GM20000 (cell line): ENCODE results near the gene RHOB.
"Not testable (repeated sequence)": the region's sequence is repeated elsewhere in the genome, so short reads cannot be mapped to it uniquely, and the experiment has no call there.

Experiments used
- DNase-seq: peaks from one replicate; pipeline ENCODE4 v3.0.0; 2012; ENCODE audit warnings: low spot score
- CTCF ChIP-seq: IDR thresholded peaks from 2 replicates; pipeline ENCODE4 v1.5.1; 2012; ENCODE audit warnings: mild to moderate bottlenecking, control low read depth; ENCODE audit errors: extremely low read depth, missing control alignments

Gene RHOB

GRCh38 chr2:20453087-20453486, 6.2 kb downstream of the RHOB start:
- TF ChIP-seq CTCF, result no peak
- no peak for DNase-seq

- no peak for DNase-seq
- no peak for TF ChIP-seq CTCF
Measured at GRCh38 chr2:20454036-20454981, 7.4 kb downstream of the RHOB start.

- TF ChIP-seq CTCF, result no peak
- DNase-seq, result no peak
Measured at GRCh38 chr2:20455076-20455587, 8.3 kb downstream of the RHOB start.

GRCh38 chr2:20456116-20456571, 9.3 kb downstream of the RHOB start:
- no peak for TF ChIP-seq CTCF
- DNase-seq, result no peak

- DNase-seq, result peak; percentile 29
- TF ChIP-seq CTCF, result no peak
Measured at GRCh38 chr2:20456636-20457426, 10.0 kb downstream of the RHOB start.

- no peak for DNase-seq
- TF ChIP-seq CTCF, result no peak
Measured at GRCh38 chr2:20457661-20458630, 11.1 kb downstream of the RHOB start.

- DNase-seq, result not testable (repeated sequence)
Measured at GRCh38 chr2:20458737-20459484, 12.0 kb downstream of the RHOB start.
